GM10266 (cell line): ENCODE data around the gene VAMP4.

Experiments
- DNase-seq: peaks from one replicate; pipeline ENCODE4 v3.0.0; 2012; ENCODE audit errors: extremely low spot score
- TF ChIP-seq, protein P1 (sequence below): IDR thresholded peaks from 2 replicates; pipeline ENCODE4 v1.5.1; 2012; ENCODE audit warnings: mild to moderate bottlenecking, low read depth; ENCODE audit not compliant: control insufficient read depth, insufficient read depth; ENCODE audit errors: missing control alignments

VAMP4 gene

DNA sequence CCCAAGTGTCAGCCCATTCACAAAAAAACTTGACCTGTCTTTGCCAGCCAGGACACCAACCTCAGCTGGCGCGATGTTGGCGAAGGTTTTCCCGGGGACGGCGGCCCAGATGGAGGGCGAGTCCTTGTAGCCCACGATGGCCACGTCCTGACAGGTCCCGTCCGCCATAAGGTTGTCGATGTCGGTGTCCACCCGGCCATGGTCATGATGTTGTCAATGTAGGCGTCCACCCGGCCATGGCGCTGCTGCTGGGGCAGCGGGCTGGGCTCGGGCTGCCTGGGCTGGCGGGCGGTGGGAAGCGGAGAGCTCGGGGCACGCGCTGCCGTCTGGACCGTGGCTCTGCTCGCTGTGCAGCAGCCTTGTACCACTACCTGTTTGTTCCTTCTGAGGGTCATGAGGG is 71.1 kb downstream of the VAMP4 start:
- TF ChIP-seq, protein P1, sequence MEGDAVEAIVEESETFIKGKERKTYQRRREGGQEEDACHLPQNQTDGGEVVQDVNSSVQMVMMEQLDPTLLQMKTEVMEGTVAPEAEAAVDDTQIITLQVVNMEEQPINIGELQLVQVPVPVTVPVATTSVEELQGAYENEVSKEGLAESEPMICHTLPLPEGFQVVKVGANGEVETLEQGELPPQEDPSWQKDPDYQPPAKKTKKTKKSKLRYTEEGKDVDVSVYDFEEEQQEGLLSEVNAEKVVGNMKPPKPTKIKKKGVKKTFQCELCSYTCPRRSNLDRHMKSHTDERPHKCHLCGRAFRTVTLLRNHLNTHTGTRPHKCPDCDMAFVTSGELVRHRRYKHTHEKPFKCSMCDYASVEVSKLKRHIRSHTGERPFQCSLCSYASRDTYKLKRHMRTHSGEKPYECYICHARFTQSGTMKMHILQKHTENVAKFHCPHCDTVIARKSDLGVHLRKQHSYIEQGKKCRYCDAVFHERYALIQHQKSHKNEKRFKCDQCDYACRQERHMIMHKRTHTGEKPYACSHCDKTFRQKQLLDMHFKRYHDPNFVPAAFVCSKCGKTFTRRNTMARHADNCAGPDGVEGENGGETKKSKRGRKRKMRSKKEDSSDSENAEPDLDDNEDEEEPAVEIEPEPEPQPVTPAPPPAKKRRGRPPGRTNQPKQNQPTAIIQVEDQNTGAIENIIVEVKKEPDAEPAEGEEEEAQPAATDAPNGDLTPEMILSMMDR, result no peak
- no peak for DNase-seq

DNA sequence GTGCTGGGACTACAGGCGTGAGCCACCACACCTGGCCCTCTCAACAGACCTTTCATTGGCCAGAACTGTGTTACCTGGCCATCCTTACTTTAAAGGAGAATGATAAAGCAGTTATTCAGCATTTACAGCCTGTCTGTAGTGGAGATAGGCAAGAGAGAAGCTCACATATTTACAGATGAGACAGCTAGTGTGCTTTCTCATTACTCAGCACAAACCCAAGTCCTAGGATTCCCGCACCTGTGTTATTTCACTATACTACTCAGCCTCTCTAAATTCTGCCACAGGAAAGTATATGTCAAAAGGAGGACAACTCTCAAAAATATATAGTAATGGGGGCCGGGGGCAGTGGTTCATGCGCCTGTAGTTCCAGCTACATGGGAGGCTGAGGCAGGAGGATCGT is 73.5 kb downstream of the VAMP4 start:
- TF ChIP-seq, protein P1, result no peak
- no peak for DNase-seq

DNA sequence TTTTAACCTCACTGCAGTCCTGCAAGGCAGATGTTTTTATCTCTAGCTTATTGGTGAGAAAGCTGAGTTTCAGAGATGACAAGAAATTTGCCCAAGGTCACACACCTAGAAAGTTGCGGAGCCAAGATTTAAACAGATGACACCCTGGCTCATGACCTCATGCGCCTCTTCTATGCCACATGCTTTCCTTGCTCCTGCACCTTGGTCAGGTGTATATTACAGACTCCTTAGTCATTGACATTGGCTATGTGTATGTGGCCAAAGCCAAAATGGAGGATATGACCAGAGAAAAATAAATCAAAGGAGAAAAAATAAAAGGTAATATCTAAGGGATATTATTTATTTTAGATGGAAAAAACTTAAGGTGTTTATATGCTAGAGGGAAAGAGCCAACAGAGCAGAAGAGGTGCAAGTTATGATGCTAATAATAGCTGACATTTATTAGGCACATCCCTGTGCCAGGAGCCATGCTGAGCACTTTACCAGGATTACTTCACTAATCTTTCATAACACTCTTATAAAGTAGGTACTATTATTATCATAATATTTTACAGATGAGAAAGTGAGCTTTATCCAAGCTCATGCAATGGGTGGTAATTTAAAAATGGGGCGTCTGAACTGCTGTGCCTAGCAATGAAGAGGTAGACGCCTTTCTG is 75.6 kb downstream of the VAMP4 start:
- TF ChIP-seq, protein P1, result no peak
- no peak for DNase-seq

DNA sequence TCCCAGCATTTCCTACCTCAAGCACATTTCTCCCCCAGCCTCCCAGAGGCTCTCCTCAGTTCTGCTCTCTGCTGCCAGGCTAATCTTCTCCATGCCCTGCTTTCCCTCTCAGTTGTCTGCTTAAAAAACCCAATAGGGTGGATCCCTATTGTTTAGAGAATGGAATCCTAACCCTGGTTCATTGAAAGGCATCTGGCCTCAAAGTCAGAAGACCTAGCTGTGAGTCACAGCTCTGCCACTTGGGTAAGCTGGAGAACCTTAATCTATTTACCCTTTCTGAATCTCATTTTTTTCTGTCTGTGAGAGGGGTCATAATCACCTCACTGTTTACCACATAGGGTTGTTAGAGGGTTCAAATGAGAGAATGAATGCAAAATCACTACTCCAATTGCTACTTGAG is 76.9 kb downstream of the VAMP4 start:
- TF ChIP-seq, protein P1, result no peak
- DNase-seq, result no peak

DNA sequence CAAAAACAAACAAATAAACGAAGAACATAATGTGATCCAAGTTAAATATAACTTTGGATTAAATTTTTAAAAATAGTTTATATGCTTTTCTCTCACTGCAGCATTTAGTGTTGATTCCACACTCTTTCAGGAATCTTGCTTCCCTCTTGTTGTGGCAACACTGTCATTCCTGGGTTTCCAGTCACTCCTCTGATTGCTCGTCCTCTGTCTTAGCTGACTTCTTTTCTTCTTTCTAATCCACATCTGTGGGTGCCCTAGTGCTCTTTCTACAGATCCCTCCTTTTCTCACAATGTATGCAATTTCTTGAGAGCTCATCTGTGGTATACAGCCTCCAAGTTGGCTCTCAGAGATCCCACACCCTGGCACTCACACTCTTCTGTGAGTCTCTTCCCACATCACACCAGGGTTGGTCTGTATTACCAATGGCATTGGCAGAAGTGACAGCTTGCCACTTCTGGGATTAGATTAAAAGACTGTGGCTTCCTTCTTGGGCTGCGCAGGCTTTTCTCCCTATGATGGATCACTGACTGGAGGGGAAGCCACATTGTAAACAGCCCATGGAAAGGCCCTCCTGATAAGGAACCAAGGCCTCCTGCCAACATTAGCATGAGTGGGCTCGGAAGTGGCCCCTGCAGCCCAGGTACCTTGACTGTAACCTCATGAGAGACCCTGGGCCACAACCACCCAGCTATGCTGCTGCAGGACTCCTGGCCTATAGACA is 77.8 kb downstream of the VAMP4 start:
- TF ChIP-seq, protein P1, result no peak
- no peak for DNase-seq

DNA sequence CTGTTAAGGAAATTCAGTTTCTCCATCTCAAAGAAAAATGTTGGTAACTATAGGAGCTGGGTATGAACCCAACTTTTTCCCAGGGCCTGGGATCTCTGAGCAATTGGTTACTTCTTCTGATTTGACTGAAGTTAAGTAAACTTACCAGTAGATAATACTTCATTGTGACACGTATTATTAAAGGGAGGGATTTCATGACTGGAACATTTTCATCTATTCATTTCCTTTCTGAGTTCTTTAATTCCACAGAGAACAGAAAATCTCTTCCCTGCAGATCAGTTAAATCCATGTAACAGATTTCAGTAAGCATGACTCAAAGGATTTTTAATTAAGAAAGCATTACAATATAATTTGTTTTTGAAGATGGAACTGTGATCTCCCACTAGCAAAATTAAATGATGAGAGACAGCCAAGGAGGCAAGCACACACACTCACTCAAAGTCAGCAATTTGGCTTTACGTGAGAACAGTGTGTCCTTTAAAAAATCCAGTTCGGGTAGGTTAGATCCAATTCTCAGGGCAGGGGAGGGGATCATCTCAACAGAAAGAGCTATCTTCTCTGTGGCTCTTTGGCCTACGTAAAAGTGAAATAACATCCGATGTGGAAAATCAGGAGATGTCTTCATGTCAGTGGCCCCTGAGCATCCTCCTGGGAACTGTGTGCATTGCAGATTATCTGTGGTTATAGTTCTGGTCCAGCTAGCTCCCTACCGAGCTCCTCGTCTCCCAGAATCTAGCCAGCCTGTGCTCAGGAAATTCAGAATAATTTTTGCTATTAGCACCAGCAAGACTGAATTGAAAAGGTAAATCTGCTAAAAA is 78.6 kb downstream of the VAMP4 start:
- TF ChIP-seq, protein P1, result no peak
- no peak for DNase-seq
